Activated naive CD4-positive, alpha-beta T cell treated with anti-CD3 and anti-CD28 coated beads, Interleukin-2, amount 50 U/mL, for 16 hours (primary cell): Measurements from ENCODE around the gene ZSCAN10.
"Not testable (repeated sequence)": the region's sequence is repeated elsewhere in the genome, so short reads cannot be mapped to it uniquely, and the experiment has no call there.

Experiments used
- DNase-seq: peaks from one replicate; pipeline ENCODE4 v3.0.0-alpha.2; 2020

Gene ZSCAN10

GRCh38 chr16:3098459-3099394, at the start of gene ZSCAN10:
Gene ZSCAN10 (minus strand): TSS chr16:3099294. CDS start chr16:3092937, 6,357 bp downstream.
- no peak for DNase-seq

- DNase-seq, result no peak
These were observed 49.4 kb upstream of the ZSCAN10 start for GRCh38 chr16:3148256-3149192.

GRCh38 chr16:3147757-3148104, 48.6 kb upstream of the ZSCAN10 start:
- no peak for DNase-seq

DNA sequence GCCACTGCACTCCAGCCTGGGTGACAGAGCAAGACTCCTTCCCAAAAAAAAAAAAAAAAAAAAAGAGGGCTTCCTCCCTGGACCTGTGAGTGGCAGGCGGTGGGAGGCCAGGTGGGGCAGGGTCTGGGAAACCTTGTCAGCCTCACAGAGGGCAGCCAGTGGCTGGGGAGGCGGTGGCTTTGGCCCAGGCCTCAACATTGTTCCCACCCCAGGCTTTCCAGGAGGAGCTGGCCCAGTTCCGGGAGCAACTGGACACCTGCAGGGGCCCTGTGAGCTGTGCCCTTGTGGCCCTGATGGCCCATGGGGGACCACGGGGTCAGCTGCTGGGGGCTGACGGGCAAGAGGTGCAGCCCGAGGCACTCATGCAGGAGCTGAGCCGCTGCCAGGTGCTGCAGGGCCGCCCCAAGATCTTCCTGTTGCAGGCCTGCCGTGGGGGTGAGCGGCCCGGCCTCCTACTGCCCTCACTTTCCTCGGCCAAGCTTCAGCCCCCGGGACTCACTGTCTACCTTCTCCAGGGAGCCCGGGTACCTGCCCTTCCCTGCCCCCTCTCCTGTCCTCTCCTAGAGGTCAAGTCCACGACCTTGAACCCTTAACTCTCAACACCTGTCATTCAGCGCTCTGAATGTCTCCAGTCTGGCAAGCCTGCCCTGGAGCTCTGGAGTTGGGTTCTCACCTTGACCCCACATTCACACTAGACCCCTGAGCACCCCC, 48.1 kb upstream of the ZSCAN10 start:
- DNase-seq, result no peak

DNA sequence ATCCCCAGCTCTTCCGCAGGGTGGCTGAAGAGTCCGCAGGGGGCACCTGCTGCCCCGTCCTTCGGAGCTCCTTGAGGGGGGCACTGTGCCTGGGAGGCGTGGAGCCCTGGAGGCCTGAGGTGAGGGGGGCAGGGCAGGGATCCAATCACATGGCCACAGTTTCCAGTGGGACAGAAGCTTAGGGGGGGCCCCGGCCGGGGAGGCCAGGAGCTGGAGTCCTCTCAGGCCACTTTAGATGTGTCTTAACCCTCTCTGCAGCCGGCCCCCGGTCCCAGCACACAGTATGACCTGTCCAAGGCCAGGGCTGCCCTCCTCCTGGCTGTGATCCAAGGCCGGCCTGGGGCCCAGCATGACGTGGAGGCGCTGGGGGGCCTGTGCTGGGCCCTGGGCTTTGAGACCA, 46.6 kb upstream of the ZSCAN10 start:
- DNase-seq, result no peak

- DNase-seq, result no peak
These were observed 46.1 kb upstream of the ZSCAN10 start for GRCh38 chr16:3145151-3145550.

DNA sequence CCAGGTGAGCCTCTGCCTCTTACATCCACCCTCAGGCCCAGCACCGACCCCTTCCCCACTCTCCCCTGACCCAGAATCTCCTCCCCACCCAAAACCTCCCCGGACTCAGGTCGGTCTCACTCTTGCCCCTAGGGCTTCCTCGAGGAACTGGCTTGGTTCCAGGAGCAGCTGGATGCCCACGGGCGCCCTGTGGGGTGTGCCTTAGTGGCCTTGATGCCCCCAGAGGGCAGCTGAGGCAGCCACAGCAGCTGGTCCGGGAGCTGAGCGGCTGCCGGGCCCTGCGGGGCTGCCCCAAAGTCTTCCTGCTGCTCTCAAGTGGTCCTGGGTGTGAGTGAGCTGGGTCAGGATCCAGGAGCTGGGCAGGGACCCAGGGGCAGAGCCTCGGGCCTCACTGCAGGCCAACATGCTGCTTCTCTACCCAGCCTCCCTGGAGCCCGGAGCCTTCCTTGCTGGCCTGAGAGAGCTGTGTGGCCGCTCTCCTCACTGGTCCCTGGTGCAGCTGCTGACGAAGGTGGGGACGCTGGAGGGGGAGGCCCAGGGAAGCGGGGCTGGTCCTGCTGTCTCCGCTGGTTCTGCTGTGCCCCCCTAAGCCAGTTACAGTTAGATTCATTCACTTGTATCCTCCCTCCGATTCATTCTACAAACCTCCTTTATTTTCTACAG, 45.4 kb upstream of the ZSCAN10 start:
- DNase-seq, result no peak

- DNase-seq, result no peak
These were observed 44.7 kb upstream of the ZSCAN10 start for GRCh38 chr16:3143598-3144320.

- no peak for DNase-seq
These were observed 44.1 kb upstream of the ZSCAN10 start for GRCh38 chr16:3143189-3143588.

DNA sequence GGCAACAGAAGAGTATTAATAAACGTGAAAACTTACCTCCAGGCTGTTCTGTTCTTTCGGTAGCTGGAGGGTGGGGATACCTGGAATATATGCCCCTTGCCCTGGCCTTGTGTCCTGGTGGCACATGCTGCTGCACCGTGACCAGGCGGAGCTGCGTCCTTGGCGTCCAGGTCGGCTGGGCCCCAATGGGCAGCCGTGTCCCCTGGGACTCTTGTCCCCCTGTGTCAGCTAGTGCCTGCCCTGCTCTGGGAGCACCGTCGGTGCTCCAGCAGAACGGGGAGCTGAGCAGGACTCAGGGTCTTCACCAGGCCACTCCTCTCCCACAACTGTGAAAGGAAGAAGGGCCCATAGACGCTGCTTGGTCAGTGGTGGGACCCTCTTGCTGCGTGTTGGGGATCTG, 43.7 kb upstream of the ZSCAN10 start:
- no peak for DNase-seq

DNA sequence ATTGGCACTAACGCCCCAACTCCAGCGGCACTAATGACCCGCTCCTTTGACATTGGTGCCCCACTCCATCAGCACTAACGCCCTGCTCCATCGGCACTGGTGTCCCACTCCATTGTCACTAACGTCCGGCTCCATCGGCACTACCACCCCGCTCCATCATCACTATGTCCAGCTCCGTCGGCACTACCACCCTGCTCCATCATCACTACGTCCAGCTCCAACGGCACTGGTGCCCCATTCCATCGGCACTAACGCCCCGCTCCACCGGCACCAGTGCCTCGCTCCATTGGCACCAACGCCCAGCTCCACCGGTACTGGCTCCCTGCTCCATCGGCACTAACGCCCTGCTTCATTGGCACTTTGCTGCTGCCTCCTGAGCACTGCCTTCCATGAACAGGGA, 43.2 kb upstream of the ZSCAN10 start:
- no peak for DNase-seq

- no peak for DNase-seq
These were observed 42.8 kb upstream of the ZSCAN10 start for GRCh38 chr16:3141781-3142311.

DNA sequence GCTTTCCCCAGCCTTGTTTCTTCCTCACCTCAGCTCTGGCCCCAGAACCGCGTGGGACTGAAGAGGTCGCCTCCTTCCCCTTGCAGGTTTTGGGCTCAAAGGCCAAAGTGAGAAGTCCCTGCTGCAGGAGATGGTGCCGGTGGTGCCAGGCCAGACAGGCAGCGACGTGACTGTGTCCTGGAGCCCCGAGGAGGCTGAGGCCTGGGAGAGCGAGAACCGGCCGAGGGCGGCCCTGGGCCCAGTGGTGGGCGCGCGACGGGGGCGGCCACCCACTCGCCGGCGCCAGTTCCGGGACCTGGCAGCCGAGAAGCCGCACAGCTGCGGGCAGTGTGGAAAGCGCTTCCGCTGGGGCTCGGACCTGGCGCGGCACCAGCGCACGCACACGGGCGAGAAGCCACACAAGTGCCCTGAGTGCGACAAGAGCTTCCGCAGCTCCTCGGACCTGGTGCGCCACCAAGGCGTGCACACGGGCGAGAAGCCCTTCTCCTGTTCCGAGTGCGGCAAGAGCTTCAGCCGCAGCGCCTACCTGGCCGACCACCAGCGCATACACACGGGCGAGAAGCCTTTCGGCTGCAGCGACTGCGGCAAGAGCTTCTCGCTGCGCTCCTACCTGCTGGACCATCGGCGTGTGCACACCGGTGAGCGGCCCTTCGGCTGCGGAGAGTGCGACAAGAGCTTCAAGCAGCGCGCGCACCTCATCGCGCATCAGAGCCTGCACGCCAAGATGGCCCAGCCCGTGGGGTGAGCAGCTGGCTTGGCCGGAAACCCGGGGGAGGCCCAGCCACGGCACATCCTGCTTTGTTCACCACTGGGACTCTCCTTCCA, 41.7 kb upstream of the ZSCAN10 start:
- DNase-seq, result no peak

GRCh38 chr16:3139561-3139960, 40.5 kb upstream of the ZSCAN10 start:
- not testable (repeated sequence) for DNase-seq

GRCh38 chr16:3138823-3139426, 39.8 kb upstream of the ZSCAN10 start:
- DNase-seq, result no peak

DNA sequence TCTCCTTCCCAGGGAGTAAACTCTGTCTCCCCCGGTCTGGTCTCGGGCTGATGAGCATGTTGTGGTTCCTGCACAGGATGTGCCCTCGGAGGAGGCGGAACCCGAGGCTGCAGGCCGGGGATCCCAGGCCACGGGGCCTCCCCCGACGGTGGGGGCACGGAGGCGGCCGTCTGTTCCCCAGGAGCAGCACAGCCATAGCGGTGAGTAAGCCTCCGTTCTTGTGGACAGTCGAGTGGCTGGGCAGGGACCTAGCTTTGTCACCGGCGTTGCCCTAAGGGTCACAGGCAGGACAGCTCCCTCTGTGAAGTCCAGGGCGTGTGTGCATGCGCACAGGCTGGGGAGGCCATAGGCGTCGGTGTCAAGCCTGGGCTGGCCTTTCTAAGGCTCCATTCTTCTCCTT, 39.2 kb upstream of the ZSCAN10 start:
- DNase-seq, result no peak

DNA sequence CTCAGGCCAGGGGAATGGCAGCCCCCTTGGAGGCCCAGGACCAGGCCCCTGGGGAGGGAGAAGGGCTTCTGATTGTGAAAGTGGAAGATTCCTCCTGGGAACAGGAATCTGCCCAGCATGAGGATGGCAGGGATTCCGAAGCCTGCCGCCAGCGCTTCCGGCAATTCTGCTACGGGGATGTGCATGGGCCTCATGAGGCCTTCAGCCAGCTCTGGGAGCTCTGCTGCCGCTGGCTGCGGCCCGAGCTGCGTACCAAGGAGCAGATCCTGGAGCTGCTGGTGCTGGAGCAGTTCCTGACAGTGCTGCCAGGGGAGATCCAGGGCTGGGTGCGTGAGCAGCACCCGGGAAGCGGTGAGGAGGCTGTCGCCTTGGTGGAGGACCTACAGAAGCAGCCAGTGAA, 38.2 kb upstream of the ZSCAN10 start:
- no peak for DNase-seq

- DNase-seq, result no peak
These were observed 36.1 kb upstream of the ZSCAN10 start for GRCh38 chr16:3135126-3135715.

DNA sequence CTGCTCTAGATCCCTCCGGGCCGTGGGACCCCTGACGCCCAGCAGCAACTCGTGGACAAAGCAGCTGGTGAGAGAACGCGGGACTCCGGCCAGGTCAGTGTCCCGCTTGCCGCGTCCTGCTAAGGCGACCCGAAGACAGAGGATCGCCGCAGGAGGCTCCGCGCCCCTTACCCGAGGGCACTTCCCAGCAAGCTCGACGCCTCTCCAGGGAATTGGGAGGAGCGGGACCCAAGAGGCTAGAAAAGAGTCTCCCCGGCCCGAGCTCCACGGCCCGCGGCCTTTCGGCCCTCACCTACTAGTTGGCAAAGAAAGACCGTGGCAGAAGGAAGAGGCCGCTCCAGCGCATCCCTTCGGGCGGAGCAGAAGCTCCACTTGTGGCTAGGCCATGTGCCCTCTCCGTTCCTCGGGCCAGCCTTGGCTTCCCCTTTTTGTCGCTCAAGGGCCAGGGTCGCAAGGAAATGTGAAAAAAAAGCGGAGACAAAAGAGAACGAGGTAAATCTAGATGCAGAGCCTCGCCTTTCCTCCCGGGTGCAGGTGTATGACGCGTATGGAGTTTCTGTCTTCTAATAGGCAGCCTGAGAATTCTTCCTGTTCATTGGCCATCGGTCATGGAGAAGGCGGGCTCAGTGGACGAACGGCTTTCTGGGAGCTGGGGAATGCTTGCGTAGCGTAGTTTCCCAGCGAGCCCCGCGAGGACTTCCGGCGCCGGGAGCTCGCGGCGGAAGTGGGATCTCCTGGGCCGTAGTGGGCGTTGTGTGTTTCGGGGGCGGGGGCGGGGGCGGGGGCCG, 35.4 kb upstream of the ZSCAN10 start, which contains the start of gene ZNF213:
ZNF213 (plus strand) TSS at position 692 of the 788 bp plus-strand sequence. CDS start 2,252 bp downstream, outside the sequence.
- DNase-seq, result peak; percentile 92
